HEK293T (cell line): ENCODE data around the gene CDKN2B.

ENCODE experiments used
- BHLHE40 ChIP-seq: fragments of 450-650 bp; IDR thresholded peaks from 2 replicates; pipeline ENCODE4 v1.6.1; 2016; ENCODE audit warnings: mild to moderate bottlenecking, moderate library complexity, borderline replicate concordance
- CTBP1 ChIP-seq: fragments of 450-650 bp; IDR thresholded peaks from 2 replicates; pipeline ENCODE4 v1.6.1; 2016; ENCODE audit warnings: borderline replicate concordance
- ELF4 ChIP-seq: fragments of 450-650 bp; IDR thresholded peaks from 2 replicates; pipeline ENCODE4 v1.6.1; 2017; ENCODE audit warnings: antibody characterized with exemption
- FOXA1 ChIP-seq: fragments of 450-650 bp; IDR thresholded peaks from 2 replicates; pipeline ENCODE4 v1.6.1; 2016; ENCODE audit warnings: mild to moderate bottlenecking
- FOXK2 ChIP-seq: fragments of 450-650 bp; IDR thresholded peaks from 2 replicates; pipeline ENCODE4 v1.6.1; 2016; ENCODE audit warnings: mild to moderate bottlenecking
- FOXM1 ChIP-seq: fragments of 450-650 bp; IDR thresholded peaks from 2 replicates; pipeline ENCODE4 v1.6.1; 2017; ENCODE audit warnings: mild to moderate bottlenecking, borderline replicate concordance
- HDGF ChIP-seq: fragments of 450-650 bp; IDR thresholded peaks from 2 replicates; pipeline ENCODE4 v1.6.1; 2017; ENCODE audit warnings: antibody characterized with exemption, borderline replicate concordance
- L3MBTL2 ChIP-seq: fragments of 450-650 bp; conservative IDR thresholded peaks from 2 replicates; pipeline ENCODE4 v1.6.1; 2016; ENCODE audit warnings: mild to moderate bottlenecking
- LEF1 ChIP-seq: fragments of 450-650 bp; IDR thresholded peaks from 2 replicates; pipeline ENCODE4 v1.6.1; 2017; ENCODE audit warnings: mild to moderate bottlenecking, borderline replicate concordance
- SP1 ChIP-seq: fragments of 450-650 bp; IDR thresholded peaks from 2 replicates; pipeline ENCODE4 v1.6.1; 2017
- SUZ12 ChIP-seq: fragments of 450-650 bp; IDR thresholded peaks from 2 replicates; pipeline ENCODE4 v1.6.1; 2016; ENCODE audit warnings: mild to moderate bottlenecking
- TARDBP ChIP-seq: fragments of 450-650 bp; IDR thresholded peaks from 2 replicates; pipeline ENCODE4 v1.6.1; 2016

DNA sequence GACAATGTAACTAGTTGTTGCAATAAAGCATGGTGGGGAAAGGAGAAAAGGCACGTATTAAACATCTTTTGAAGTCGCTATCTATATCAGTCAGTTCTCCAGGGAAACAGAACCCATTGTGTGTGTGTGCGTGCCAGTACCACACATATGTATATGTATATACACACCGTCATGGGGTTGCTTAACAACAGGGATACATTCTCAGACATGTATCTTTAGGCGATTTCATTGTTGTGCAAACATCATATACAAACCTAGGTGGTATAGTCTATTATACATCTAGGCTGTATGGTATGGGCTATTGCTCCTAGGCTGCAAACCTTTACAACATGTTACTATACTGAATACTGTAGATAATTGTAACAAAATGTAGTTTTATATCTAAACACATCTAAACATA is 12.2 kb downstream of the CDKN2B start:
- TF ChIP-seq SP1 (no peak), HDGF (no peak), FOXA1 (no peak), BHLHE40 (no peak), CTBP1 (no peak), FOXM1 (no peak), SUZ12 (no peak), LEF1 (no peak), L3MBTL2 (no peak), TARDBP (no peak), ELF4 (no peak), FOXK2 (no peak)
